ENCODE results near the gene GPR61. TPM values are rescaled to one million over a fixed set of nuclear protein-coding genes. Genes with fewer than 3 reads are reported as not detected.
A peak's percentile ranks its signal among the peaks of the same experiment; 100 is the strongest.

The GPR61 gene
- polyA plus RNA-seq, 1 donor, result 1.1 TPM

DNA sequence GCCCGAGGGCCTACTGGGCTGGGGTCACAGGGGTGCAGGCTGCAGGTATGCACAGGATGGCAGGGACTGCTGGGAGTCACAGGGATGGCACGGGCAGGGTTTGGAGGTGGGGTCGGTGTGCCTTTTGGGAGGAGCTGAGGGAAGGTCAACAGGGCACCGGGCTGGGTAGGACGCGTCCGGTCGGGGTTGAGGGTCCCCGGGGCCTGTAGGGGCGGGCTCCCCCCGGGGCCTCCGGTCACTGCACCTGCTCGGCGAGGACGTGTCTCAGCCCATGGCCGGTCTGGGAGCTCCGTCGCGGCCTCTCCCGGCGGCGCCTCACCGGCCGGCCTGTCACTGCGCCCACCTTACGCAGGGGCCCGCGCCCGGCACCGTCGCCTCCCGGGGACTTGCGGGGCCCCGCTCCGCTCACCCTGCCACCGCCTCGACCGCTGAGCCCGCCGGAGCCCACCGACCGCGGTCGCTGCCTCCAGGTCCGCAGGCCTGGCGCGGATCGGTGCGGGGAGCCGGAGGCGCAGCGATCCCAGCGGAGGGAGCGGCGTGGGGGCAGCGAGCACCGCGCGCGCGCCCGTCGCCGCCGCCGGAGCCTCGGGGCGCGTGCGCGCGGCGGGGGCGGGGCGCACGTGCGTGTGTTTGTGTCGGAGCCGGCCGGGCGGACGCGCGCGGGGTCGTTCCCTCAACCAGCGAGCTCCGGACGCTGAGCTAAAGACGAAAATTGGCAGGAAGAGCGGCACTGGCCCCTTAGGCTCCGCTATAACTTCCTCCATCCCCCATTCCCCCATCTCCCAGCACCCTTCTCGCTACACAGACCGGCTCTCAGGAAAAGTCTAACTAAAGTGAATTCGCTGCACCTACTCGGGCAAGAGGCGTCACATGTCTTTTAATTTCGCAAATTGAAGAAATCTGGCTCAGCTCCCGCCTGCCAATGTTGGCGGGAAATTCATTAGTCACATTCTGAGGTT lies 30.2 kb upstream of the GPR61 start, which contains the start of gene AMIGO1:
Gene AMIGO1 (minus strand): TSS at position 552 of the 959 bp plus-strand sequence. CDS start 815 bp downstream, outside the sequence.
- peak; percentile 61 for DNase-seq

DNA sequence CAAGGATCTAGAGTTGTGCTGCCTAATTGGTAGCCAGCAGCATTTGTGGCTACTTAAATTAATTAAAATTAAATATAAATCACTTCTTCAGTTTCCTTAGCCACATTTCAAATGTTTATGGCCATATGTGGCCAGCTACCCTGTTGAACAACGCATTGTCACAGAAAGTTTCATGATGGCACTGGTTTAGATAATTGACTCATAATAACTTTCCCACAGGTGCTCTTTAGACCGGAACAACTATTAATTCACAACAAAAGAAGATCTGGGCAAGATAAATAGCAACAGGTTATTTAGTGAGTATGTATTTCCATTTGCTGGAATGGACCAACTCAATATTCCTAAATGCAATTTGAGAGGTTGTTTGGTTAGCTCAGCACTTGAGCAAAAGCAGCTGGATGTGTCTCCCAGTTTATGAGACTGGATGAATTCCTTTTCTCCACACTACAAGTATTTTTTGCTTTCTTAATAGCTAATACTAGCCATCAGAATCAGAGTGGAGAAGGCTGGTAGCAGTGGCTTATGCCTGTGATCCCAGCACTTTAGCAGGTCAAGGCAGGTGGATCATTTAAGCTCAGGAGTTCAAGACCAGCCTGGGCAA lies 26.5 kb upstream of the GPR61 start:
- DNase-seq, result no peak

DNA sequence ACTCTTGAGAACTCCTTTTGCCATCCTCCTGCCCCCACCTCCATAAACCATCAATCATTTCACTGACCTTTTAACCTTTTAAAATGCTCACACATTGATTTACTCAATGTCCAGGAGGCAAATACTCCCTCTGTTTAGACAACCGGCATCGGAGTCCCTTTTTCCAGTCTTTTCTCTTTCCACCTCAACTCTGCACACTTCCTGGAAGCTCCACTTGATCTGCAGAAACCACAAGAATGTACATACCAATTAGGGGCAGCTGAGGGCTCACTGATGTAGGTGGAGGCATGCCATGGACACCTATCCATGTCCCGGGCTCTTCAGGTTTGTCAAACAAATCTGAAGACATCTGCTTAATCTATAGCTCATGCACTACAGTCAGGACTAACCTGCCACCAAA lies 24.8 kb upstream of the GPR61 start:
- DNase-seq, result no peak

DNA sequence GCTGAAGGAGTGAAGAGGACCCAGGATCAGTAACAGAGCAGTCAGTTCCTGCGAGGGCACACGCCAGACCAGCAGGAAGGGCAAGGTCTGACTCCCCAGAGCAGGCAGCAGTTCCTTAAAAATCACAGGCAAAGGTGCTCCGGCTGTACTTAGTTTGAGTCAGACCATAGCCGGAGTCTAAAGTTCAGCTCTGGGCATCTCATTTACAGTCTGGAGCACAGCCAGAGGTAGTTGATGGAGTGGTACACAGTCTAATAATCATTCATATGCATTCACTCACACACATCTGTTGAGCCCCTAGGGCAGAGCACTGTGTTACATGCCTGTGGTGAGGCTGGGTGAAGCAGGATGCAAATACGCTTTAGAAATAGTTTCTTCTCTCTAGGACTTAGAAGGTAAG lies 22.8 kb upstream of the GPR61 start:
- no peak for DNase-seq

DNA sequence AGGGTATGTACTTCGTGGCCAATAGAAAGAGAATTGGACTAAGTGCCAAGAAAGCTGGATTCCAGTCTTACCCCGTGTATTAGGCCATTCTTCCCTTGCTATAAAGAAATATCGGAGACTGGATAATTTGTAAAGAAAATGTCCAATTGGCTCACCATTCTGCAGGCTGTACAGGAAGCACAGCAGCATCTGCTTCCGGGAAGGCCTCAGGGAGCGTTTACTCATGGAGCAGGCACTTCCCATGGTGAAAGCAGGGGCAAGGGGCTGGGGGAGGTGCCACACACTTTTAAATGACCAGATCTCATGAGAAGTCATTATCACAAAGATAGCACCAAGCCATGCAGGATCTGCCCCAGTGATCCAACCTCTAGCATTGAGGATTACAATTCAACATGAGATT lies 22.3 kb upstream of the GPR61 start:
- DNase-seq, result no peak

DNA sequence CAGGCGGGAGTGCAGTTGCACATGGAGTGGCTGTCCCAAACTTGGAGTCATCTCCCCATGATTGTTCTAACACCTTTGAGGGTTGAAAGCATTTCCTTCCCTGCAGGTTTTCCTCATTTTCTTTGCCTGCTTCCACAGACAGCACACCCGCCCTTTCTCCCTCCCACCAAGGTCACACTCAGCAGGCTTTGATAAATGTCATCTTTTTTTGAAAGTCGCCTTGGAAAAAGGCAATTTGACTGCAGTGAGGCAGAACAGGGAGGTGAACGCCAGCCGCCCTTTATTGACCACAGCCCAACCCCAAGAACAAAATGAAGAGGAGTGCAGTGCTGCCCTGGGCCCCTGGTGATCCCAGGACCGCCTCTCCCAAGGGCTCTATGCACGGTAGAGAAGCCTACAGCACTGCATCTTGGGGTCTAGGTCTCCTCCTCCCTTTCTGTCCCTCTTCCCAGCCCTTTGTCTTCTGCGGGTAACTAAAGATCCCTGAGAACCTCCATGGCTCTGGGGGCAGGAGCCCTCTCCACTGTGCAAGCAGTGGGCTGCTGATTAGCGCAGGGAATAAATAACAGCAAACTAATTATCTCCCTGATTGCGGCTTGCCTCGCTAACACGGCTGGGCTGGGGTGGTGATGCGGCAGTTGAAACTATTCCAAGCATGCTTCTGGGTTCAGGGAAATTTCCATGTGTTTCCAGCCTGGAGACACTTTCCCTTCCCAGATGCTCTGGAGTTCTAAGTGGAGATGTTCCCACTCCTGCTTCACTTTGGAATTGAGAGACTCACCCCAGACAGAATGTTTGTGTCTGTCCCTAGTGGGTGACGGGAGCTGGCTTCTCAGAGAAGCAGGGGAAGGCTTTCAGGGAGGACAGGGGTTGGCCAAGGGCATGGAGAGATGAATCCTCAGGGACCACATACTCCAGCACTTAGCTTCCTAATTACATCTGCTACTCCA lies 18.4 kb upstream of the GPR61 start:
- DNase-seq, result no peak

DNA sequence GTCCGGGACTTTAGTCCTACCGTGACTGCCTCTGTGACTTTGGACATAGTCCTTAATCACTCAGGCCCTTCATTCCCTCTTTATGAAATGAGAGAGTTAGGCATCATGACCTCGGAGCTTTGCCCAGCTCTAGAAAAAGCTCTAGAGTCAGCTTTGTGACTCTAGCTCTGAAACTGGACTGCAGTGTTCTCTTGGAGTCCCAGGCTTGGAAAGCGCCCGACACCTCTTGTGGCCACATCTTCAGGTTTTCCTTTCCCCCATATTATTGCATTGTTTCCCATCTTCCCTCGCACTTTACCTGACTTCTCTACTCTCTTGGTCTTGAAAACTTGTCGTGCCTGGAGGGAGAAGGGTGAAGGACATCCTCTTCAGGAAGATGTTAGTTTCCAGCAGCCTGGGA lies 17.6 kb upstream of the GPR61 start:
- no peak for DNase-seq

- no peak for DNase-seq
Measured at GRCh38 chr1:109523706-109524105, 16.0 kb upstream of the GPR61 start.

DNA sequence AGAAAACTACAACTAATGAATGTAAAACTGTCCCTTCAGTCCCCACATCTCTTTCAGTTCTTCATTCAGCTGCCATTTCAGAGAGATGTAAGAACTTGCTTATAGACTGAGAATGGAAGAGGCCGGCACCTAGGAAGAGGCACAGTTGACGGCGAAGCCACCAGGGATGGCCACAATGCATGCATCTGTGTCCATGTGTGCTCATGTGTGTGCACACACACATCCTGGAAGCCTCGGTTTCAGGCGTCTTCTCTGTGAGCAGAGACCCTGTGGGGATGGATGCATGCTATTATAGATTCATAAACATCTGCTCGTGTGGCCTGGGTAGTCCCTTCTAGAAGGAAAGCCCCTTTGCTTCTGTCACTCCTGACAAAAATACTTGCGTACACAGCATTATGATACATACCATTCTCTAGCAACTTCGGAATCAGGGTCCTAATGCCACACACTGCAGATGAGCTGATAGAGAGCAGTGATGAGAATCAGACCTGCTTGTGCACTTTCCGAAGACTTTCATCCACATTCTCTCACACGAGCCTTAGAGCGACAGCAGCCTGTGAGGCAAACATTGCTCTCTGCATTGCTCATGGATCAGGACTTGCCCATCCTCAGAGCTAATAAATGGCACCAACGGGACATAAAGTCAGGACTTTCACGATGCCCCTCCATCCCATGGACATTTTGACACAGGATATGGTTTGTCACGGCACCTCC lies 12.4 kb upstream of the GPR61 start:
- DNase-seq, result no peak

- DNase-seq, result no peak
Measured at GRCh38 chr1:109527846-109528695, 11.6 kb upstream of the GPR61 start.

- DNase-seq, result no peak
Measured at GRCh38 chr1:109528712-109529111, 11.0 kb upstream of the GPR61 start.

- no peak for DNase-seq
Measured at GRCh38 chr1:109529881-109530456, 9.7 kb upstream of the GPR61 start.

GRCh38 chr1:109530457-109531087 lies 9.1 kb upstream of the GPR61 start:
- DNase-seq, result no peak

DNA sequence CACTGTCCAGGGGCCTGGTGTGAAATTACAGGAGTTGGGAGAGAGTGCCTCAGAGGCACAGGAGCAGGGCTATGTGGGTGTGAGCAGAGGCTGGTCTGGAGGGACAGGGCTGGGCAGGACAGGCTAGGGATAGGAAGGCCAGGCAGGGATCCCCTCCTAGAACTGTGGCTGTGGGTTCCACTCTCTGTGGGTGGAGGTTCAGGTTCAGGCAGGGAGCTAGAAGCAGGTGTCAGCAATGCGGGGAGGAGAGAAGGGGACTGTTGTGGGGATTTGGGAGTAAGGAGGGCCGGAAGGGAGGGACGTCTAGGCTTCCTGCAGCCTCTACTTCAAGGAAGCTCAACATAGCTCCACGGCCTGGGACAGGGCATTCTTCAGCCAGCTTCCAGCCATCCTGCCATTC lies 8.3 kb upstream of the GPR61 start:
- no peak for DNase-seq

- no peak for DNase-seq
Measured at GRCh38 chr1:109531826-109532364, 7.8 kb upstream of the GPR61 start.

- DNase-seq, result no peak
Measured at GRCh38 chr1:109532365-109533136, 7.1 kb upstream of the GPR61 start.

GRCh38 chr1:109534307-109534858 lies 5.3 kb upstream of the GPR61 start:
- no peak for DNase-seq

- DNase-seq, result no peak
Measured at GRCh38 chr1:109535481-109535880, 4.2 kb upstream of the GPR61 start.
